GM19397 (cell line): ENCODE data around the gene GTSE1.

Experiments
- ATAC-seq: cut with Tn5 transposase; IDR thresholded peaks from one replicate; pipeline ENCODE4 v1.9.1; 2021; ENCODE audit warnings: mild to moderate bottlenecking, moderate library complexity; ENCODE audit not compliant: unreplicated experiment

Gene GTSE1

DNA sequence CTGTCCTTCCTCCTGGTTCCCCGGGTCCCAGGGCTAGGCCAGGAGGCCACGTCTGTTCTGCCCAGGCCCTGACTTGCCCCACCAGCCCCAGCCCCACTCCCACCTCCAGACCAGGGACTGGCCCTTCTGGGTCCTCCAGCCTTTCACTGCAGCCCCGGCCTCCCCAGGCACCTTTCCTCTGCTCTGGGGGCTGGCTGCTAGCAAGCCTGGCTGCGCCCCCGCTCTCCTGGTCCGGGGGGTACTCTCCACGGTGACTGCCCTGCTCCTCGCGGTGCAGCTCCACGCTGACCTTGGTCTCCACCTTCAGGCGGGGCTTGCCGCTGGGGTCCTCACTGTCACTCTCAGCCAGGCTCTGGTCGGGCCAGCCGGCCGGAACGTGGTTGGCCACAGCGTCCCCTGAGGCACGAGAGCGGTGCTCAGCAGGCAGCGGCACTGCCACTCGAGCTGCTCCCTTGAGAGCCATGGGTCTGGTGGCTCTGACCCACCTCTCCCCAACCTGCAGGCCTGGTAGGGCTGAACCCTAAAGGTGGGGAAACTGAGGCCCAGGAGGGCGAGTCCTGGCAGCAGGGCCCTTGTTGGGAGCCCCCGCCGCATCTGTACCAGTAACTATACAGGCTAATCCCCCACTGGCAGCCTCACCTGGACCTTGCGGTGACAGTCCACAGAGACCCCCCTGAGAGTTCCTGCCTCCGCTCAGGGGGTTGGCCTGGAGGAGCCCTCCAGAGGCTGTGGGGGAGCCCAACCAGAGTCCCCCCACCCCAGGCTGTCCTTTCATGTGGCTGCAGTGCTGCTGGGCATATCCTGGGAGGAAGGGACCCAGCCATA is 67.9 kb downstream of the GTSE1 start:
- no peak for ATAC-seq

DNA sequence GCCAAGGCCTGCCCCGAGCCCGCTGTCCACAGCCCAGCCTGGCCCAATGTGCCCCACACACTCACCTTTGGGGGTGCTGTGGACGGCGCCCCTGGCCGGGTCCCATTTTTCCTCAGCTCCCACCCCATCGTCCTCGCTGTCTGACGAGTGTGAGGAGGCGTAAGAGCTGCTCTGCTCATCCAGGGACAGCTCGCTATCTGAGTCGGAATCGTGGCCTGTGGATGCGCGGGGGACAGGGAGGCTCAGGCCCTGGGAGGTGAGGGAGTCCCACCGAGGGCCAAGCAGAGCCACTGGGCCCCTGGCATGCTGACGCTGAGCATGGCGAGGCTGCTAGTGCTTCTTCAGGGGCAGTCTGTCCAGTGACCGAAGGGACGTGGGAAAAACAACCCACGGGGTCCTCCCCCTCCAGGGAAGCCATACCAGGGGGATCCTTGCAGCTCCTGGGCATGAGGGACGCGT is 68.5 kb downstream of the GTSE1 start:
- ATAC-seq = no peak

- ATAC-seq = no peak
These were observed 69.7 kb downstream of the GTSE1 start for GRCh38 chr22:46366327-46366731.

DNA sequence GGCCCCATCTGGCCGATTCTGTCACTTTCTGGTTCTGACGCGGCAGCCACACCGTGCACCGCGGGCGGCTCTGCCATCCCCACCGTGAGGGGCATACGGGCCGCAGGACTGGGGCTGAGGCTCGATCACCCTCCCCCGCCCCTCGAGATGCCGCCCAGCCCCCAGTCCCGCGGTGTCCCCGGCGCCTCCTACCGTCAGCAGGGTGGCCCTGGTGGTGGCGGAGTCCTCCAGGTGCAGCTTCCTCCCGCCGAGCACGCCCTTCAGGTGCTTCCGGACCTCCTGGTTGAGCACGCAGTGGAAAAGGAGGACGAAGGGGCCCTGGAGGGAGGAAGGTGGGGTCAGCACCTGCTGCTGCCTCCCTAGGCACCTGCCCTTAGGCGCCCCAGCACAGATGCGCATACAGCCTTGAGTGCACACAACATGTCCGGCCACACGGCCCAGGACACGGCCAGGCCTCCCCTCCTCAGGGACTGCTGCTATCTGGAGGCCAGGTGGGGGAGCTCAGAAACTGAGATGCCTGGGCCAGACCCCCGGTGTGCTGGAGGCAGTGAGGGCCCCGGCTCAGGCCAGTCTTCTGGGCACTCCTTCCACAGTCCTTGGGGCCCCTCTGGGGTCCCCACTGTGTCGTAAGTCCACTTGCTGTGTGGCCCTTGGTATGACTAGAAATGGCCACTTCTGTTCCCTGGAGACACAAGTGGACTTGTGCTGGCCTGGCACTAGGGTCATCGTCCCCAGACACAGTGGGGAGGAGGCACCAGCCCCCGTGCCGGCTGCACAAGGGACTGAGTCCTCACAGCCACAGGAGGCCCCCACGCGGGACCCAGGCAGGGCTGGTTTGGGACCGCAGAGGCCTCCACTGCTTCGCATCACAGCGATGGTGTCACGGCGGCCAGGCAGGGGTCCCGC is 70.4 kb downstream of the GTSE1 start:
- no peak for ATAC-seq

DNA sequence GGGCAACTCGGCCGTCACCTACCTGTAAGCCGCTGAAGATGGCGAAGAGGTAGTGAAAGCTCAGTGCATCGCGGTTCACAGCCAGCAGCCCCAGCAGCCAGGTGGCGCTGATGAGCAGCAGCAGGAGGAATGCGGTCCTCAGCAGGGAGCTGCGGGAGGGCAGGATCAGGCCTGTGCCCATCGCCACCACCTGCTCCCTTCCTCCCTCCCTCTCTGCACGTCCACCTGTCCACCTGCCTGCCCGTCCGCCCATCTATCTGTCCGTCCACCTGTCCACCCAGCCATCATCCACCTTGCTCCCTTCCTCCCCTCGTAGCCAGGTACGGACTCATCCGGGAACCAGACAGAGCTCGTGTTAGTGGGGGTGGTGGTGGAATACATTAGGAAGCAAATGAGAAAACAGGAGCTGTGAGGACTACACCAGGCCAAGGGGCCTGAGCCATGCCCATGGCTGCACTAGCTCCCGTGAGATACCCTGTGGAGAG is 71.1 kb downstream of the GTSE1 start:
- no peak for ATAC-seq

GRCh38 chr22:46368422-46368821 is 71.8 kb downstream of the GTSE1 start:
- no peak for ATAC-seq

DNA sequence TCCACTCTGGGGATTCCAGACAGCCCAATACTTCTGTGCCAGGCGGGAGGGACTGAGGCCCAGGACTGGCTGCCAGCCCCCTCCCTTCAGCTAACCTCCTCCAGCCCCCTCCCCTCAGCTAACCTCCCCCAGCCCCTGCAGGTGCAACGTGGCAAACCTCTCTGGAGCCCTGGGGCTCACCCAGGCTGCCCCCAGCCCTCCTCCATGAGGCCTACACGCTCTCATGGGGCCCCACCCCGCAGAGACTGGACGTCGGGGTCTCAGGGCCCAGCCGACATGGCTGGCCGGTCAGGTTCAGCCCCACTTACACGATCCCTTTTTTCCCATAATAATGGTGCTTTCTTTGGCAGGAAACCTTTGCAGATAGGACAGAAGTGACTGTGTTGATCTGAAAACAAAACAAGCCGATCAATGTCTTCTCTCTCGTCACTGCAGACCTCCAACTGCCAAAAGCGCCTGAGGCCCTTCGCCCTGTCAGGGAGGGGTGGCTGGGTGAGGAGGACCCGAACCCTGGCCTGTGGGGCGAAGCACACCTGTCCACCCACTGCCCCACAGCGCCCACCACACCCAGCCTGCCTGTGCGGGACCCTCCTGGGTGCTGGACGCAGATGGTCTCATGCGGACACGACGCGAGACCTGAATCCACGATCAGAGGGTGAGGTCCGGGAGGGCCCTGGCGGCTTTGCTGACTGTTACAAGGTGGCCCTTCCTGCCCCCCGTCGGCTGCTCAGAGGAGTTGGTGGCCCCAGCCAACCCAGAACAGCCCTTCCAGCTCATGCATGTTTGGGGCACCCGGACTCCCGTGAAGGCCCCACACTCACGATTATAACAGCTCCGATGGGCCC is 72.4 kb downstream of the GTSE1 start:
- ATAC-seq = no peak

GRCh38 chr22:46369716-46370583 is 73.3 kb downstream of the GTSE1 start:
- no peak for ATAC-seq

GRCh38 chr22:46370584-46371291 is 74.1 kb downstream of the GTSE1 start:
- ATAC-seq = no peak

- no peak for ATAC-seq
These were observed 75.1 kb downstream of the GTSE1 start for GRCh38 chr22:46371623-46372226.

DNA sequence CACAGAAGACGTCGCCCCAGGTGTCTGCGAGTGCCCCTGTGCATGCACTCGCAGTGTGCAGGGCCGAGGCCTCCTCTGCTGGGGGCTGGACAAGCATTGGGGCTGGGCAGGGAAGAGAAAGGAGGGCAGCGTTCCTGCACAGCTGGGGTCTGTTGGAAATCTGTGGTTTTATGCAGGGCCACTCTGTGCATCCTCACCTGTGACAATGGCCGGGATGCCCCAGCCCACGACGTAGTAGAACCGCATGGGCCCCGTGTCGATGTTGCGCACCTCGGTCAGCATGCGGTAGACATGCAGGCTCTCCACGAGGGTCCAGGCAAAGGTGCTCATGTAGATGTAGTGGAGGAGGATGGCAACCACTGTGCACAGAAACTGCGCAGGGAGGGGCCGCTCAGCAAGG is 76.0 kb downstream of the GTSE1 start:
- no peak for ATAC-seq

DNA sequence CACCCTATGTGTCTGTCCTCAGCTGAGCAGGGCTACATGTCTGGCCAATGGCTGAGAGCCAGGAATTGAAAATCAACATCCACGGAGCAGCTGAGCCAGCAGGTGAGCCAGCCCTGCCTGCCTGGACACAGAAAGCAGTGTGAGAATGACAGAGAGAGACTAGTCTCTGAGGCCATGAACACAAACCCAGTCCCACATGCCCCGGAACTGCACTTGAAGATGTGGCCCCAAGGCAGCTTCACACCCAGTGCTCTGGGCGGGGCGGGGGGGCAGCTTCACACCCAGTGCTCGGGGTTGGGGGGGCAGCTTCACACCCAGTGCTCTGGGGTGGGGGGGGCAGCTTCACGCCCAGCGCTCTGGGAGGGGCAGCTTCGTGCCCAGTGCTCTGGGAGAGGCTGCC is 76.5 kb downstream of the GTSE1 start:
- no peak for ATAC-seq

- no peak for ATAC-seq
These were observed 77.4 kb downstream of the GTSE1 start for GRCh38 chr22:46373921-46374662.

DNA sequence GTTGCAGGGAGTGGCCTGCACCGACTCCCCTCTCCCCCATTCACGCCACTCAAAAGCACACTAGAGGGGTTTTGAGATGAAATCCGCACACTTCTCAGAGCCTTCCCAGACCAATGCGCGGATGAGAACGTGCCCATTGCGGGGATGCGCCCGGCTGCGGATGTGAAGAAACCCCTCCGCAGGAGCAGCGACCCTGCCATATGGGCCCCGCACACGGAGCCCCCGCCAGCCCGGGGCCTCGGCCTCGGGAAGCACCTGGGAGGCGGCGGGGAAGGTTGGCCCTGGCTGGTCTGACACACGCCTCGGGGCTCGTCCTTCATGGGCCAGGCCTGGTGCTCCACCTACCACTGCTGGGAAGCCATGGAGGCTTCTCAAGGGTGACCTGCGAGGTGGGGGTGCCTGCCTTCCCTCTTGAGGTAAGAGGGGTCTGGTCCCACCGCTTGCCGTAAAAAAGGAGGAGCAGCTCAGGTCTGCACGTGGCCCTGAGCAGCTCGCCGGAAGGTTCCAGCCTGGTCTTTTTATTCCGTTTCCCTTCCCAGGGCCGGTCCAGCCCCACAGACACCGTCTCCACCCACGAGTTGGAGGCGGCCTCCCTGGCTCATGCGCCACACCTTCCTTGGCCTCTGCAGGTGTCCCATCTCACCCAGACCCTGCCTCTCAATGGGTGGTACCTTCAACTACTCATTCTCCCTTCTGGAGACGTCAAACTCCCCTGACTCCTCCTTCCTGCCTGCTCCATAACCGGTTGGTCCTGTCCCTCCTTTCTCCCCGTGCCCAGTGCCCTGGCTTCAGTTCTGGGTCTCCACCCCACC is 78.2 kb downstream of the GTSE1 start:
- ATAC-seq = no peak

DNA sequence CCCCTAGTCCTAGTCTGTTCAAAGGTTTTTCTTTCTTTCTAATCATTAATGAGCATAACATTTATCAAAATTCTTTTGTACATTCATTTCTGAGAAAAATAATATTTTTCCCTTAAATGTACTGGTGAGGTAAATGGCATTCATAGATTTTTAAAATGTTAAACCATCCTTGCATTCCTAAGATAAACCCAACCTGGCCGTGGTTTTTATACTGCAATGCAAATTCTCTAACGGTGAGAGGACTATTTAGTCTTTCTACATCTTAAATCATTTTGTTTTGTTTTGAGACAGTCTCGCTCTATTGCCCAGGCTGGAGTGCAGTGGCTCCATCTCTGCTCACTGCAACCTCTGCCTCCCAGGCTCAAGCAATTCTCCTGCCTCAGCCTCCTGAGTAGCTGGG is 79.4 kb downstream of the GTSE1 start:
- ATAC-seq = no peak

DNA sequence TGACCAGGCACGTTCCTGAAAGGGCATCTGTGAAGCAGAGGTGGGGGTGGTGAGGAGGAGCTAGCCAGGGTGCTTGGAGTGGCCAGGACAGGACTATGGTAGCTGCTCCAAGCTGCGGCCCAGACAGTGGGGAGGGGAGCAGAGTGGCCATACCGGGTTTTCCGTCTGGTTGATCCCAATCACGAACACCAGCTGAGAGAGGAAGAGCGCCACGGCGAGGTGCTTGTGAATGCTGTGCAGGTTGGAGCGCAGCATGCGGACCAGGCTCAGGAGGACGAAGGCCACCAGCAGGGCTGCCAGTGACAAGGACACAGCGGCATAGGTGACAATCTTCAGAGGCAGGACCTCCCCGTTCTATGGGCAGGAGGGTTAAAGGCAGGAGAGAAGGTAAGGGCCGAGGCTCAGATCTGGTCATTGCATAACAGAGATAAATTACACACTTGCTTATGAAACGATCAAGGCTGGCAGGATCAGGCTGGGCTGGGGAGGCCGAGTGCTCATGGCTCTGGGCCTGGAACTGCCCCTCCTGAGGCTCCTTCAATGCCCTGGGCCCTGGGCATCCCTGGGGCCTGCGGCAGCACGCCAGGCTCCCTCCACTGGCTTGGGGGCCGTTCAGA is 80.3 kb downstream of the GTSE1 start:
- no peak for ATAC-seq
